Gastrocnemius medialis (tissue), 4 donors: ENCODE data around the gene GXYLT1. TPM values are rescaled to one million over a fixed set of nuclear protein-coding genes. Genes with fewer than 3 reads are reported as not detected.

Experiments
- ATAC-seq, 2 donors: fragments of 150-250 bp; one replicate each; pipeline ENCODE4 v1.9.1; 2016
- DNase-seq, 2 donors: peaks; one replicate each; pipeline ENCODE4 v3.0.0-alpha.2; 2019
- H3K27ac ChIP-seq, 4 donors: fragments of 200-600 bp; sonication (generic); 1 replicate in 1 of 4; 2 replicates in 3 of 4; pipeline ENCODE4 v1.5.1; 2016 to 2018; ENCODE audit warnings: mild to moderate bottlenecking in 2 of 4, moderate library complexity in 1 of 4
- H3K27me3 ChIP-seq, 3 donors: fragments of 200-600 bp; sonication (generic) in 2 of 3; 1 replicate in 1 of 3; 2 replicates in 2 of 3; pipeline versions ENCODE4 v1.5.1 to v1.6.0; 2016 to 2019; ENCODE audit warnings: mild to moderate bottlenecking in 1 of 3, moderate library complexity in 1 of 3
- H3K36me3 ChIP-seq, 2 donors: fragments of 200-600 bp; sonication (generic) in 1 of 2; one replicate each; pipeline ENCODE4 v1.5.1; 2017 to 2018
- H3K4me1 ChIP-seq, 2 donors: fragments of 200-600 bp; sonication (generic) in 1 of 2; one replicate each; pipeline ENCODE4 v1.5.1; 2016 to 2017; ENCODE audit warnings: mild to moderate bottlenecking in 2 of 2
- H3K4me3 ChIP-seq, 4 donors: fragments of 200-600 bp; sonication (generic) in 3 of 4; 1 replicate in 1 of 4; 2 replicates in 3 of 4; pipeline ENCODE4 v1.5.1; 2016 to 2019; ENCODE audit warnings: mild to moderate bottlenecking in 2 of 4
- H3K9me3 ChIP-seq, 3 donors: fragments of 200-600 bp; sonication (generic) in 2 of 3; 1 replicate in 1 of 3; 2 replicates in 2 of 3; pipeline ENCODE4 v1.5.1; 2016 to 2019
- CTCF ChIP-seq, 5 experiments: fragments of 450-650 bp in 3 of 5; fragments of 200-600 bp in 2 of 5; sonication (generic) in 2 of 5; IDR thresholded peaks in 4 of 5; conservative IDR thresholded peaks in 1 of 5; 1 replicate in 4 of 5; 2 replicates in 1 of 5; pipeline ENCODE4 v1.5.1; 2016 to 2019; ENCODE audit warnings: antibody characterized with exemption in 5 of 5, mild to moderate bottlenecking in 3 of 5, moderate library complexity in 3 of 5
- POLR2A ChIP-seq, 2 donors: fragments of 450-650 bp; IDR thresholded peaks; one replicate each; pipeline ENCODE4 v1.6.1; 2017; ENCODE audit warnings: antibody characterized with exemption in 2 of 2, mild to moderate bottlenecking in 2 of 2, moderate library complexity in 2 of 2
- in situ Hi-C, 4 donors: fragments of 200-750 bp; cut with MboI; loops; one replicate each; pipeline versions ENCODE4 v1.15.0 to v1.8.0; 2017; ENCODE audit warnings: low sequenced_read_pairs in 4 of 4
- intact Hi-C: fragments of 100-400 bp; cut with DNase I; formaldehyde crosslinking; loops from one replicate; pipeline ENCODE4 v1.15.1; 2023; ENCODE audit warnings: low total_unique reads
- total RNA-seq, 4 donors: library from RNA; depleted of rRNA; stranded (reverse); fragments of >200 nt; gene quantifications; one replicate each; pipeline versions ENCODE4 v1.1.0 to v1.2.3, GENCODE V29; 2016

Gene GXYLT1
- total RNA-seq, 4 donors from 2014 or later = 4.4 to 5.5 (median 5.0) TPM

GRCh38 chr12:42135259-42135814 lies 9.3 kb downstream of the GXYLT1 start:
- peaks cover 12 to 17% of the 10 kb centered on the region in 2 donors for H3K4me1 ChIP-seq
- H3K27me3 ChIP-seq = no peaks in the 10 kb centered on the region
- TF ChIP-seq CTCF (IDR thresholded peaks at IDR 0.05 in 4 of 5, conservative IDR thresholded peaks at IDR 0.05 in 1 of 5) = no peak
- no peak for TF ChIP-seq POLR2A (IDR thresholded peaks at IDR 0.05)
- no peaks in the 10 kb centered on the region for H3K36me3 ChIP-seq
- ATAC-seq (no peak), DNase-seq (no peak)
- no peak overlapping the region for H3K27ac ChIP-seq
- in situ Hi-C loops (loop anchor here in 1 of 4 donors (10.0 kb wide), 1 partner anchor 99 kb away; the partner anchor contains the start of gene YAF2), intact Hi-C loops (no loop called here)
- no peaks in the 10 kb centered on the region for H3K9me3 ChIP-seq
- H3K4me3 ChIP-seq = no peak overlapping the region

- intact Hi-C loops (no loop called here), in situ Hi-C loops (loop anchor here in 3 of 4 donors (5.0 to 10.0 kb wide), 4 partner anchors 101 to 201 kb away; partner anchors contain the start of genes PPHLN1 (in 2 of the 3), ZCRB1 (in 2 of the 3) and YAF2 (in 1 of the 3))
- H3K27ac ChIP-seq = peak overlapping the region in 1 of 4 donors; percentile 3
- H3K9me3 ChIP-seq = no peaks in the 10 kb centered on the region
- ATAC-seq (peak; percentile 30 to 69), DNase-seq (peak in 1 of 2 donors; percentile 50)
- no peak overlapping the region for H3K4me3 ChIP-seq
- H3K36me3 ChIP-seq = no peaks in the 10 kb centered on the region
- TF ChIP-seq POLR2A (IDR thresholded peaks at IDR 0.05) (no peak), CTCF (IDR thresholded peaks at IDR 0.05 in 4 of 5, conservative IDR thresholded peaks at IDR 0.05 in 1 of 5) (no peak)
- H3K27me3 ChIP-seq = no peaks in the 10 kb centered on the region
- H3K4me1 ChIP-seq = peaks cover 16 to 18% of the 10 kb centered on the region in 2 donors
These were observed 13.8 kb downstream of the GXYLT1 start for GRCh38 chr12:42130672-42131402.

GRCh38 chr12:42129595-42130204 lies 15.0 kb downstream of the GXYLT1 start:
- DNase-seq = peak in 1 of 2 donors; percentile 39
- Histone ChIP-seq H3K4me1 (peaks cover 18 to 23% of the 10 kb centered on the region in 2 donors), H3K9me3 (no peaks in the 10 kb centered on the region), H3K36me3 (no peaks in the 10 kb centered on the region), H3K27me3 (no peaks in the 10 kb centered on the region), H3K27ac (no peak overlapping the region), H3K4me3 (no peak overlapping the region)
- intact Hi-C loops (loop anchor here (1.0 to 5.0 kb wide), 4 partner anchors 203 to 439 kb away; no protein-coding TSS in a partner anchor), in situ Hi-C loops (loop anchor here (5.0 to 10.0 kb wide), 4 partner anchors 103 to 203 kb away; partner anchors contain the start of genes PPHLN1 (in 3 of the 4), ZCRB1 (in 3 of the 4) and YAF2 (in 1 of the 4))
- peak; percentile 91 for ATAC-seq
- TF ChIP-seq CTCF (IDR thresholded peaks at IDR 0.05 in 4 of 5, conservative IDR thresholded peaks at IDR 0.05 in 1 of 5) (peak; percentile 62 to 93 (median 84)), POLR2A (IDR thresholded peaks at IDR 0.05) (no peak)

GRCh38 chr12:42128888-42129287 lies 15.8 kb downstream of the GXYLT1 start:
- no peak for TF ChIP-seq POLR2A (IDR thresholded peaks at IDR 0.05)
- no peak for TF ChIP-seq CTCF (IDR thresholded peaks at IDR 0.05 in 4 of 5, conservative IDR thresholded peaks at IDR 0.05 in 1 of 5)
- intact Hi-C loops (loop anchor here (1.0 to 5.0 kb wide), 4 partner anchors 203 to 440 kb away; no protein-coding TSS in a partner anchor), in situ Hi-C loops (loop anchor here in 1 of 4 donors (5.0 kb wide), 1 partner anchor 198 kb away; the partner anchor contains the start of genes PPHLN1 and ZCRB1)
- Histone ChIP-seq H3K27me3 (no peaks in the 10 kb centered on the region), H3K4me3 (no peak overlapping the region), H3K4me1 (peaks cover 22 to 25% of the 10 kb centered on the region in 2 donors), H3K9me3 (no peaks in the 10 kb centered on the region), H3K36me3 (no peaks in the 10 kb centered on the region), H3K27ac (no peak overlapping the region)
- no peak for ATAC-seq
- no peak for DNase-seq
